ENCODE data around the gene F11. TPM values are rescaled to one million over a fixed set of nuclear protein-coding genes. Genes with fewer than 3 reads are reported as not detected.

F11 gene
- total RNA-seq, 1 experiment from 2014 or later, result not detected

DNA sequence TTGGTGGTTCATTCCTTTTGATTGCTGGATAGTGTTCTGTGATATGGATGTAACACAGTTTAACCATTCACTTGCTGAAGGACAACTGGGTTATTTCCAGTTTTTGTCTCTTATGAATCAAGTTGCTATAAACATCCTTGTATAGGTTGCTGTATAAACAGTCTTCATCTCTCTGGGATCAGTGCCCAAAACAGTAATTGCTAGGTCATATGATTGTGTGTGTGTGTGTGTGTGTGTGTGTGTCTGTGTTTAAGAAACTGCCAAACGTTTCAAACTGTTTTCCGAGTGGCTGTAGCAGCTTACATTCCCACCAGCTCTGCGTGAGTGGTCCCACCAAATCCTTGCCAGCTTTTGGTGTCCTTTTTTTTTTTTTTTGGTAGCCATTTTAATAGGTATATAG, 60.4 kb downstream of the F11 start:
- no TSS peak for BruUV-seq (replicated peaks)
- Histone ChIP-seq H3K27me3 (replicated peaks; ENCODE audit: control insufficient read depth, insufficient read depth, low read length) (no peaks in the 10 kb centered on the region), H3K9me3 (no peaks in the 10 kb centered on the region), H3K4me3 (ENCODE audit: low read depth, low read length) (no peak overlapping the region), H3K36me3 (ENCODE audit: control insufficient read depth, insufficient read depth, low read length) (no peaks in the 10 kb centered on the region), H3K4me1 (no peaks in the 10 kb centered on the region)
- Mint-ChIP-seq H3K36me3 (ENCODE audit: insufficient read depth, unreplicated experiment) (no peaks in the 10 kb centered on the region), H3K27ac (ENCODE audit: unreplicated experiment) (no peak overlapping the region), H3K27me3 (ENCODE audit: insufficient read depth, unreplicated experiment) (peaks cover 8% of the 10 kb centered on the region), H3K9me3 (ENCODE audit: unreplicated experiment) (peaks cover 14% of the 10 kb centered on the region), H3K4me1 (ENCODE audit: low read depth, unreplicated experiment) (no peaks in the 10 kb centered on the region), H3K4me3 (ENCODE audit: unreplicated experiment) (no peak overlapping the region)
- no peak for DNase-seq
- intact Hi-C loops (cut with micrococcal nuclease; ENCODE audit: unreplicated experiment), result no loop called here
- no peak for TF ChIP-seq CTCF (IDR thresholded peaks at IDR 0.05; ENCODE audit: insufficient read depth in 1 of 2, low read depth in 1 of 2, low read length in 1 of 2, severe bottlenecking in 1 of 2, unreplicated experiment in 1 of 2)
- POLR2A ChIA-PET, result no interaction called here
- CTCF ChIA-PET, result no interaction called here

DNA sequence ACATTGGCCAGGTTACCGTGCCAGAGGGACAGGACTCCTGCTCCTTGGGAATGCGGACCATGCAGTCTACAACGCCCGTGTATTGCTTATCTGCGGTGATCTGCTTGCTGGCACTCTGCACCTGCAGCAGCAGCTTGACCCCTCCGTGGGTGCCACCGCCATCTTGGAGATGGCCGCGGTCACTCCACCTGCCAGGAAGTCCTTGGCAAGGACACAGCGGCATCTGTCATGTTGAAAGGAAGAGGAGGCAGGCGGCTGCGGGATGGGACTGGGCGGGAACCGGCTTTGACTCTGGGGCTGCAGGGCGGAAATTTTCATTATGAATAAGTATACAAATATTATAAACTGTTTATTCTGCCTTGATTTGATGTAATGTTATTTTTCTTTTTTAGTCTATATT, 63.4 kb downstream of the F11 start:
- peaks cover 12% of the 10 kb centered on the region for H3K27me3 Mint-ChIP-seq (ENCODE audit: insufficient read depth, unreplicated experiment)
- no peak for TF ChIP-seq CTCF (IDR thresholded peaks at IDR 0.05; ENCODE audit: insufficient read depth in 1 of 2, low read depth in 1 of 2, low read length in 1 of 2, severe bottlenecking in 1 of 2, unreplicated experiment in 1 of 2)
- no peaks in the 10 kb centered on the region for H3K4me1 ChIP-seq
- ChIA-PET CTCF (no interaction called here), POLR2A (no interaction called here)
- no peak overlapping the region for H3K4me3 ChIP-seq (ENCODE audit: low read depth, low read length)
- intact Hi-C loops (cut with micrococcal nuclease; ENCODE audit: unreplicated experiment), result no loop called here
- no peaks in the 10 kb centered on the region for H3K36me3 Mint-ChIP-seq (ENCODE audit: insufficient read depth, unreplicated experiment)
- H3K9me3 Mint-ChIP-seq (ENCODE audit: unreplicated experiment), result peaks cover 32% of the 10 kb centered on the region
- H3K4me3 Mint-ChIP-seq (ENCODE audit: unreplicated experiment), result no peak overlapping the region
- DNase-seq, result no peak
- H3K36me3 ChIP-seq (ENCODE audit: control insufficient read depth, insufficient read depth, low read length), result no peaks in the 10 kb centered on the region
- no peak overlapping the region for H3K27ac Mint-ChIP-seq (ENCODE audit: unreplicated experiment)
- H3K9me3 ChIP-seq, result 0 out of 2 replicates have a peak, but pooled peaks cover 6% of the 10 kb centered on the region
- H3K27me3 ChIP-seq (replicated peaks; ENCODE audit: control insufficient read depth, insufficient read depth, low read length), result no peaks in the 10 kb centered on the region
- H3K4me1 Mint-ChIP-seq (ENCODE audit: low read depth, unreplicated experiment), result no peaks in the 10 kb centered on the region
- no TSS peak for BruUV-seq (replicated peaks)

GRCh38 chr4:186330368-186330767, 64.4 kb downstream of the F11 start:
- TF ChIP-seq CTCF (IDR thresholded peaks at IDR 0.05; ENCODE audit: insufficient read depth in 1 of 2, low read depth in 1 of 2, low read length in 1 of 2, severe bottlenecking in 1 of 2, unreplicated experiment in 1 of 2), result no peak
- Mint-ChIP-seq H3K9me3 (ENCODE audit: unreplicated experiment) (peaks cover 32% of the 10 kb centered on the region), H3K27me3 (ENCODE audit: insufficient read depth, unreplicated experiment) (peaks cover 14% of the 10 kb centered on the region), H3K4me3 (ENCODE audit: unreplicated experiment) (no peak overlapping the region), H3K4me1 (ENCODE audit: low read depth, unreplicated experiment) (no peaks in the 10 kb centered on the region), H3K36me3 (ENCODE audit: insufficient read depth, unreplicated experiment) (no peaks in the 10 kb centered on the region), H3K27ac (ENCODE audit: unreplicated experiment) (no peak overlapping the region)
- Histone ChIP-seq H3K36me3 (ENCODE audit: control insufficient read depth, insufficient read depth, low read length) (no peaks in the 10 kb centered on the region), H3K4me3 (ENCODE audit: low read depth, low read length) (no peak overlapping the region), H3K4me1 (no peaks in the 10 kb centered on the region), H3K9me3 (0 out of 2 replicates have a peak, but pooled peaks cover 6% of the 10 kb centered on the region), H3K27me3 (replicated peaks; ENCODE audit: control insufficient read depth, insufficient read depth, low read length) (no peaks in the 10 kb centered on the region)
- no peak for DNase-seq
- no TSS peak for BruUV-seq (replicated peaks)
- POLR2A ChIA-PET, result no interaction called here
- intact Hi-C loops (cut with micrococcal nuclease; ENCODE audit: unreplicated experiment), result no loop called here
- CTCF ChIA-PET, result no interaction called here

Measured in Caco-2 (cell line).